ENCODE measurements around the gene TRABD2A.
"Not testable (repeated sequence)": the region's sequence is repeated elsewhere in the genome, so short reads cannot be mapped to it uniquely, and the experiment has no call there.

Gene TRABD2A

GRCh38 chr2:84880645-84881521 lies at the start of gene TRABD2A:
TSS of gene TRABD2A (minus strand) at chr2:84881084. CDS start at chr2:84881039, 45 bp downstream.
- H3K4me1 Mint-ChIP-seq (ENCODE audit: low read depth): peaks cover 56% of the 10 kb centered on the region
- H3K27ac Mint-ChIP-seq: peak within 1 kb of the TSS; percentile 90
- H3K36me3 Mint-ChIP-seq (ENCODE audit: low read depth): peaks cover 4% of the 10 kb centered on the region
- H3K9me3 Mint-ChIP-seq: no peaks in the 10 kb centered on the region
- peak within 1 kb of the TSS; percentile 90 for H3K4me3 Mint-ChIP-seq
- no peaks in the 10 kb centered on the region for H3K27me3 Mint-ChIP-seq (ENCODE audit: low read depth)

- H3K4me3 Mint-ChIP-seq: peak overlapping the region; percentile 94
- peaks cover 7% of the 10 kb centered on the region for H3K36me3 Mint-ChIP-seq (ENCODE audit: low read depth)
- no peaks in the 10 kb centered on the region for H3K27me3 Mint-ChIP-seq (ENCODE audit: low read depth)
- peaks cover 5% of the 10 kb centered on the region for H3K9me3 Mint-ChIP-seq
- peak overlapping the region; percentile 93 for H3K27ac Mint-ChIP-seq
- H3K4me1 Mint-ChIP-seq (ENCODE audit: low read depth): peaks cover 46% of the 10 kb centered on the region
Measured at GRCh38 chr2:84927275-84927627, 46.4 kb upstream of the TRABD2A start.

- peaks cover 38% of the 10 kb centered on the region for H3K4me1 Mint-ChIP-seq (ENCODE audit: low read depth)
- H3K27ac Mint-ChIP-seq: peak overlapping the region; percentile 93
- H3K27me3 Mint-ChIP-seq (ENCODE audit: low read depth): no peaks in the 10 kb centered on the region
- peaks cover 5% of the 10 kb centered on the region for H3K9me3 Mint-ChIP-seq
- peak overlapping the region; percentile 94 for H3K4me3 Mint-ChIP-seq
- peaks cover 5% of the 10 kb centered on the region for H3K36me3 Mint-ChIP-seq (ENCODE audit: low read depth)
Measured at GRCh38 chr2:84925724-84926376, 45.0 kb upstream of the TRABD2A start.

- Mint-ChIP-seq H3K4me1 (ENCODE audit: low read depth) (peaks cover 39% of the 10 kb centered on the region), H3K4me3 (peak overlapping the region; percentile 94), H3K27ac (peak overlapping the region; percentile 93)
Measured at GRCh38 chr2:84925336-84925723, 44.4 kb upstream of the TRABD2A start.

GRCh38 chr2:84924173-84925106 lies 43.6 kb upstream of the TRABD2A start:
- H3K9me3 Mint-ChIP-seq: peaks cover 5% of the 10 kb centered on the region
- peak overlapping the region; percentile 93 for H3K27ac Mint-ChIP-seq
- H3K27me3 Mint-ChIP-seq (ENCODE audit: low read depth): no peaks in the 10 kb centered on the region
- peaks cover 7% of the 10 kb centered on the region for H3K36me3 Mint-ChIP-seq (ENCODE audit: low read depth)
- H3K4me1 Mint-ChIP-seq (ENCODE audit: low read depth): peaks cover 46% of the 10 kb centered on the region
- peak overlapping the region; percentile 80 for H3K4me3 Mint-ChIP-seq

More at GRCh38 chr2:84925336-84925723, 44.4 kb upstream of the TRABD2A start:
- Mint-ChIP-seq H3K27me3 (ENCODE audit: low read depth) (no peaks in the 10 kb centered on the region), H3K36me3 (ENCODE audit: low read depth) (peaks cover 5% of the 10 kb centered on the region), H3K9me3 (peaks cover 5% of the 10 kb centered on the region)

- peaks cover 8% of the 10 kb centered on the region for H3K36me3 Mint-ChIP-seq (ENCODE audit: low read depth)
- H3K27ac Mint-ChIP-seq: peak overlapping the region; percentile 58
- peak overlapping the region; percentile 9 for H3K4me3 Mint-ChIP-seq
Measured at GRCh38 chr2:84923009-84923408, 42.1 kb upstream of the TRABD2A start.

GRCh38 chr2:84919885-84920580 lies 39.1 kb upstream of the TRABD2A start:
- peaks cover 5% of the 10 kb centered on the region for H3K9me3 Mint-ChIP-seq
- H3K4me1 Mint-ChIP-seq (ENCODE audit: low read depth): peaks cover 33% of the 10 kb centered on the region
- H3K27me3 Mint-ChIP-seq (ENCODE audit: low read depth): no peaks in the 10 kb centered on the region
- H3K36me3 Mint-ChIP-seq (ENCODE audit: low read depth): peaks cover 4% of the 10 kb centered on the region
- H3K27ac Mint-ChIP-seq: peak overlapping the region; percentile 92
- peak overlapping the region; percentile 42 for H3K4me3 Mint-ChIP-seq

More at GRCh38 chr2:84923009-84923408, 42.1 kb upstream of the TRABD2A start:
- H3K9me3 Mint-ChIP-seq: peaks cover 5% of the 10 kb centered on the region
- H3K27me3 Mint-ChIP-seq (ENCODE audit: low read depth): no peaks in the 10 kb centered on the region
- H3K4me1 Mint-ChIP-seq (ENCODE audit: low read depth): peaks cover 52% of the 10 kb centered on the region

GRCh38 chr2:84918430-84918829 lies 37.5 kb upstream of the TRABD2A start:
- Mint-ChIP-seq H3K9me3 (no peaks in the 10 kb centered on the region), H3K27me3 (ENCODE audit: low read depth) (no peaks in the 10 kb centered on the region), H3K4me1 (ENCODE audit: low read depth) (peaks cover 26% of the 10 kb centered on the region), H3K27ac (no peak overlapping the region), H3K4me3 (no peak overlapping the region), H3K36me3 (ENCODE audit: low read depth) (peaks cover 2% of the 10 kb centered on the region)

GRCh38 chr2:84917821-84918220 lies 36.9 kb upstream of the TRABD2A start:
- H3K36me3 Mint-ChIP-seq (ENCODE audit: low read depth); H3K9me3 Mint-ChIP-seq; H3K27ac Mint-ChIP-seq; H3K4me3 Mint-ChIP-seq; H3K27me3 Mint-ChIP-seq (ENCODE audit: low read depth): not testable (repeated sequence)
- peaks cover 24% of the 10 kb centered on the region for H3K4me1 Mint-ChIP-seq (ENCODE audit: low read depth)

- H3K27me3 Mint-ChIP-seq (ENCODE audit: low read depth); H3K9me3 Mint-ChIP-seq; H3K36me3 Mint-ChIP-seq (ENCODE audit: low read depth); H3K4me3 Mint-ChIP-seq; H3K27ac Mint-ChIP-seq: not testable (repeated sequence)
- peaks cover 32% of the 10 kb centered on the region for H3K4me1 Mint-ChIP-seq (ENCODE audit: low read depth)
Measured at GRCh38 chr2:84915675-84916074, 34.8 kb upstream of the TRABD2A start.

GRCh38 chr2:84914334-84914733 lies 33.5 kb upstream of the TRABD2A start:
- Mint-ChIP-seq H3K9me3 (peaks cover 10% of the 10 kb centered on the region), H3K4me3 (no peak overlapping the region)

GRCh38 chr2:84912984-84913383 lies 32.1 kb upstream of the TRABD2A start:
- no peaks in the 10 kb centered on the region for H3K27me3 Mint-ChIP-seq (ENCODE audit: low read depth)
- no peak overlapping the region for H3K4me3 Mint-ChIP-seq
- H3K27ac Mint-ChIP-seq: no peak overlapping the region
- H3K4me1 Mint-ChIP-seq (ENCODE audit: low read depth): peaks cover 35% of the 10 kb centered on the region
- peaks cover 30% of the 10 kb centered on the region for H3K36me3 Mint-ChIP-seq (ENCODE audit: low read depth)
- peaks cover 18% of the 10 kb centered on the region for H3K9me3 Mint-ChIP-seq

More at GRCh38 chr2:84914334-84914733, 33.5 kb upstream of the TRABD2A start:
- Mint-ChIP-seq H3K27ac (peak overlapping the region; percentile 17), H3K27me3 (ENCODE audit: low read depth) (no peaks in the 10 kb centered on the region), H3K36me3 (ENCODE audit: low read depth) (peaks cover 16% of the 10 kb centered on the region), H3K4me1 (ENCODE audit: low read depth) (peaks cover 28% of the 10 kb centered on the region)

- Mint-ChIP-seq H3K4me1 (ENCODE audit: low read depth) (peaks cover 45% of the 10 kb centered on the region), H3K27me3 (ENCODE audit: low read depth) (no peaks in the 10 kb centered on the region), H3K36me3 (ENCODE audit: low read depth) (peaks cover 45% of the 10 kb centered on the region), H3K4me3 (no peak overlapping the region), H3K27ac (peak overlapping the region; percentile 45), H3K9me3 (peaks cover 18% of the 10 kb centered on the region)
Measured at GRCh38 chr2:84911135-84911678, 30.3 kb upstream of the TRABD2A start.
